HepG2 (cell line): ENCODE results near the gene AXIN2. TPM values are rescaled to one million over a fixed set of nuclear protein-coding genes. Genes with fewer than 3 reads are reported as not detected.

Experiments used
- AKNA ChIP-seq: sonication (generic); formaldehyde crosslinking; IDR thresholded peaks from 2 replicates; pipeline ENCODE4 v1.4.0; 2020; ENCODE audit warnings: missing genetic modification reagents, borderline replicate concordance
- ATRX ChIP-seq: sonication (generic); formaldehyde crosslinking; IDR thresholded peaks from 2 replicates; pipeline ENCODE4 v1.4.0; 2020; ENCODE audit warnings: missing genetic modification reagents, borderline replicate concordance
- CCDC6 ChIP-seq: sonication (generic); formaldehyde crosslinking; IDR thresholded peaks from 2 replicates; pipeline ENCODE4 v1.8.1; 2022; ENCODE audit warnings: mild to moderate bottlenecking, missing genetic modification reagents, moderate library complexity
- HIC2 ChIP-seq: sonication (generic); formaldehyde crosslinking; IDR thresholded peaks from 2 replicates; pipeline ENCODE4 v1.9.0; 2022; ENCODE audit warnings: low read depth, missing genetic modification reagents
- HNF4A ChIP-seq: sonication (generic); formaldehyde crosslinking; IDR thresholded peaks from 2 replicates; pipeline ENCODE4 v1.4.0; 2020; ENCODE audit warnings: missing genetic modification reagents
- KLF9 ChIP-seq: IDR thresholded peaks from 2 replicates; pipeline ENCODE4 v1.6.1; 2016; ENCODE audit warnings: low read depth
- KMT2A ChIP-seq: sonication (generic); formaldehyde crosslinking; IDR thresholded peaks from 2 replicates; pipeline ENCODE4 v1.4.0; 2020; ENCODE audit warnings: missing genetic modification reagents
- MAFF ChIP-seq: IDR thresholded peaks from 2 replicates; pipeline ENCODE4 v1.6.1; 2011; ENCODE audit warnings: low read depth, low read length, improper control_type of control experiment
- MYPOP ChIP-seq: sonication (generic); formaldehyde crosslinking; IDR thresholded peaks from 2 replicates; pipeline ENCODE4 v1.8.1; 2023; ENCODE audit warnings: mild to moderate bottlenecking, moderate library complexity, missing genetic modification reagents
- SALL1 ChIP-seq: sonication (generic); formaldehyde crosslinking; IDR thresholded peaks from 2 replicates; pipeline ENCODE4 v1.8.0; 2022; ENCODE audit warnings: mild to moderate bottlenecking, missing genetic modification reagents
- SKIL ChIP-seq: sonication (generic); formaldehyde crosslinking; IDR thresholded peaks from 2 replicates; pipeline ENCODE4 v1.8.0; 2022; ENCODE audit warnings: missing genetic modification reagents, mild to moderate bottlenecking, moderate library complexity, borderline replicate concordance
- TAF15 ChIP-seq: fragments of 200-400 bp; formaldehyde crosslinking; IDR thresholded peaks from one replicate; pipeline ENCODE4 v1.6.1; 2018; ENCODE audit warnings: mild to moderate bottlenecking, low read depth, low read length; ENCODE audit not compliant: poor library complexity, severe bottlenecking
- TBP ChIP-seq: sonication (generic); formaldehyde crosslinking; IDR thresholded peaks from 2 replicates; pipeline ENCODE4 v1.5.0; 2020; ENCODE audit warnings: missing genetic modification reagents
- TCF7 ChIP-seq: sonication (generic); IDR thresholded peaks from 2 replicates; pipeline ENCODE4 v1.6.1; 2016; ENCODE audit warnings: antibody characterized with exemption, low read depth
- ZBTB46 ChIP-seq: sonication (generic); formaldehyde crosslinking; IDR thresholded peaks from 2 replicates; pipeline ENCODE4 v1.4.0; 2020; ENCODE audit warnings: mild to moderate bottlenecking, missing genetic modification reagents, borderline replicate concordance
- ZNF317 ChIP-seq: sonication (generic); formaldehyde crosslinking; IDR thresholded peaks from 2 replicates; pipeline ENCODE4 v1.5.0; 2020; ENCODE audit warnings: mild to moderate bottlenecking, missing genetic modification reagents
- ZNF766 ChIP-seq: sonication (generic); formaldehyde crosslinking; IDR thresholded peaks from 2 replicates; pipeline ENCODE4 v1.5.0; 2020; ENCODE audit warnings: missing genetic modification reagents, borderline replicate concordance
- polyA plus RNA-seq, 8 experiments: library from polyadenylated mRNA; depleted of rRNA in 3 of 8; stranded (reverse) in 7 of 8; unstranded in 1 of 8; fragments of >200 nt; fragmentation: Illumina TruSeq in 4 of 8; extraction: Trizol in 4 of 8; gene quantifications; 2 replicates each; pipeline versions ENCODE4 v1.2.1 to v1.2.3, GENCODE V29; 2011 to 2016; ENCODE audit warnings: low read depth in 4 of 8, missing spikeins in 1 of 8, mixed read lengths in 1 of 8; ENCODE audit not compliant: insufficient read depth in 1 of 8
- total RNA-seq, 5 experiments: library from RNA; depleted of rRNA; stranded (reverse); fragments of >200 nt; fragmentation: Illumina TruSeq; extraction: Trizol; gene quantifications; 2 replicates each; pipeline ENCODE4 v1.2.3, GENCODE V29; 2016; ENCODE audit warnings: low read depth in 1 of 5

AXIN2 gene
- total and polyA plus RNA-seq, 2 of the 13 experiments (the other 11 are each of a cell fraction or from before 2014, with no cell fraction given) = 58.6 to 63.4 TPM

GRCh38 chr17:65560628-65561451, 608 bp downstream of the AXIN2 start (continued):
- TF ChIP-seq HIC2 (no peak), KMT2A (CRISPR knock-in tag) (peak; percentile 36; the same call in 1 of the 2 replicates), AKNA (CRISPR knock-in tag) (no peak), ATRX (CRISPR knock-in tag) (no peak), TCF7 (peak; percentile 89), CCDC6 (peak; percentile 57), ZNF317 (CRISPR knock-in tag) (0 out of 2 replicates have a peak, but pooled peaks have one; percentile 23), TBP (CRISPR knock-in tag) (no peak), HNF4A (0 out of 2 replicates have a peak, but pooled peaks have one; percentile 4), ZNF766 (no peak), TAF15 (no peak), SALL1 (CRISPR knock-in tag) (peak; percentile 43; the same call in 1 of the 2 replicates), ZBTB46 (CRISPR knock-in tag) (no peak), KLF9 (no peak), MYPOP (peak; percentile 81), SKIL (0 out of 2 replicates have a peak, but pooled peaks have one; percentile 1), MAFF (no peak)
